Testis (tissue), 2 donors: ENCODE measurements around the gene ARL6IP5.

Experiments used
- POLR2A ChIP-seq: fragments of 450-650 bp; IDR thresholded peaks from one replicate; pipeline ENCODE4 v1.6.1; 2017; ENCODE audit warnings: antibody characterized with exemption, mild to moderate bottlenecking, moderate library complexity
- TF ChIP-seq, protein P1 (sequence below), 3 experiments: fragments of 450-650 bp in 2 of 3; fragments of 200-600 bp in 1 of 3; sonication (generic) in 1 of 3; IDR thresholded peaks; one replicate each; pipeline ENCODE4 v1.5.1; 2016 to 2019; ENCODE audit warnings: antibody characterized with exemption in 3 of 3, mild to moderate bottlenecking in 2 of 3, moderate library complexity in 1 of 3

GRCh38 chr3:69048990-69049389 lies 35.7 kb upstream of the ARL6IP5 start:
- TF ChIP-seq, protein P1, sequence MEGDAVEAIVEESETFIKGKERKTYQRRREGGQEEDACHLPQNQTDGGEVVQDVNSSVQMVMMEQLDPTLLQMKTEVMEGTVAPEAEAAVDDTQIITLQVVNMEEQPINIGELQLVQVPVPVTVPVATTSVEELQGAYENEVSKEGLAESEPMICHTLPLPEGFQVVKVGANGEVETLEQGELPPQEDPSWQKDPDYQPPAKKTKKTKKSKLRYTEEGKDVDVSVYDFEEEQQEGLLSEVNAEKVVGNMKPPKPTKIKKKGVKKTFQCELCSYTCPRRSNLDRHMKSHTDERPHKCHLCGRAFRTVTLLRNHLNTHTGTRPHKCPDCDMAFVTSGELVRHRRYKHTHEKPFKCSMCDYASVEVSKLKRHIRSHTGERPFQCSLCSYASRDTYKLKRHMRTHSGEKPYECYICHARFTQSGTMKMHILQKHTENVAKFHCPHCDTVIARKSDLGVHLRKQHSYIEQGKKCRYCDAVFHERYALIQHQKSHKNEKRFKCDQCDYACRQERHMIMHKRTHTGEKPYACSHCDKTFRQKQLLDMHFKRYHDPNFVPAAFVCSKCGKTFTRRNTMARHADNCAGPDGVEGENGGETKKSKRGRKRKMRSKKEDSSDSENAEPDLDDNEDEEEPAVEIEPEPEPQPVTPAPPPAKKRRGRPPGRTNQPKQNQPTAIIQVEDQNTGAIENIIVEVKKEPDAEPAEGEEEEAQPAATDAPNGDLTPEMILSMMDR (IDR thresholded peaks at IDR 0.05): no peak
- no peak for TF ChIP-seq POLR2A
